RWPE2 (cell line): ENCODE results near the gene SLC36A2.

Source experiments
- ATAC-seq: fragments of 200-7000 bp; cut with Tn5 transposase; 3 replicates; pipeline ENCODE4 v1.9.1; 2021; ENCODE audit warnings: low read depth
- DNase-seq: peaks from one replicate; pipeline ENCODE4 v3.0.0-alpha.2; 2020; ENCODE audit warnings: low spot score
- H3K27ac ChIP-seq: fragments of 450-650 bp; 2 replicates; pipeline ENCODE4 v1.5.1; 2017; ENCODE audit warnings: mild to moderate bottlenecking; ENCODE audit not compliant: poor library complexity, severe bottlenecking
- H3K27me3 ChIP-seq: fragments of 250-450 bp; sonication (Bioruptor Pico); 2 replicates; pipeline ENCODE4 v1.5.1; 2021; ENCODE audit warnings: mild to moderate bottlenecking, moderate library complexity; ENCODE audit not compliant: insufficient read depth, poor library complexity, severe bottlenecking
- H3K36me3 ChIP-seq: fragments of 250-450 bp; sonication (Bioruptor Pico); 2 replicates; pipeline ENCODE4 v1.5.1; 2020; ENCODE audit warnings: low read depth, mild to moderate bottlenecking, moderate library complexity
- H3K4me1 ChIP-seq: fragments of 250-450 bp; sonication (Bioruptor Pico); 2 replicates; pipeline ENCODE4 v1.5.1; 2021; ENCODE audit warnings: mild to moderate bottlenecking, moderate library complexity; ENCODE audit not compliant: insufficient read depth, poor library complexity, severe bottlenecking
- H3K4me3 ChIP-seq: fragments of 250-450 bp; sonication (Bioruptor Pico); 2 replicates; pipeline ENCODE4 v1.5.1; 2021; ENCODE audit warnings: mild to moderate bottlenecking, moderate library complexity; ENCODE audit not compliant: severe bottlenecking
- H3K9me3 ChIP-seq: fragments of 250-450 bp; sonication (Bioruptor Pico); 2 replicates; pipeline ENCODE4 v1.5.1; 2021; ENCODE audit warnings: mild to moderate bottlenecking, moderate library complexity; ENCODE audit not compliant: severe bottlenecking
- TF ChIP-seq, protein P1 (sequence below): fragments of 450-650 bp; IDR thresholded peaks from one replicate; pipeline ENCODE4 v1.5.1; 2017; ENCODE audit warnings: mild to moderate bottlenecking, moderate library complexity; ENCODE audit not compliant: poor library complexity, severe bottlenecking

SLC36A2 gene

DNA sequence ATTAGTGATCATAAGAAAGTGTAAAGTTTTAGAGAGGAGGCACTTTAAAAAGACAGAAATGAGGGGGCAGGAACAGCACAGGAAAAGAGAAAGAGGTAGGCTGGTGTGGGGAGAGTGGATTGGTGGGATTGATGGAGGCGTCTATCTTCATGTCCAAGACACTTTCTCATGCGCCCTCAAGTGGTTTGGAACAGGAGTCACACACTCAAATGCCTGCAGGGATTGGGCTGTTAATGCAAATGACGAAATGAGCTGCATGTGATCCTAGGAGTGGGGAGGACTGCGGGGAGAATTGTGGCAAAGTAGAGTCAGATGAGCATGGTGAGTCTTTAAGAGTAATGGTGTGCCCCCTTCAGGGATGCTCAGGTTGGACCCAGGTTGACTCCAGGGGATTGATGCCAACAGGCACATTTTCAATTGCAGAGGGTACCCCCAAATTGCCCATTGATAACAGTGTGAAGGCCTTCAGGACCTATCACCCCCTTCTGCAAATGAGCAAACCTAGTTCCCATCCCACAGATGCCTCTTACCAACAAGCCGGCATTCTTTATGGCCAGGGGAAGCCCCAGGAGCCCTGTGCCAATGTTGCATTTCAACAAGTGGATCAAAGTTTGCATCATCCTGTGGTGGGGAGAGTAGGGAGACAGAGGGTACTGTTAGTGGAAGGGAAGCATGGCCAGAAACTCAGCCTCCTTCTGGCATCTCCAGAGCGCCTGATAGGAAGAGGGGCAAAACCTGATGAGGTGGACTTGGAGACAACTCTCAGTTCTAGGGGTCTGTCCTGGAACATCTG, 49.1 kb downstream of the SLC36A2 start:
- Histone ChIP-seq H3K27ac (no peak overlapping the region), H3K4me3 (no peak overlapping the region), H3K4me1 (peaks cover 10% of the 10 kb centered on the region), H3K9me3 (no peaks in the 10 kb centered on the region), H3K36me3 (no peaks in the 10 kb centered on the region), H3K27me3 (no peaks in the 10 kb centered on the region)
- ATAC-seq (peak; percentile 36; the same call in 1 of the 3 replicates), DNase-seq (no peak)
- TF ChIP-seq, protein P1, sequence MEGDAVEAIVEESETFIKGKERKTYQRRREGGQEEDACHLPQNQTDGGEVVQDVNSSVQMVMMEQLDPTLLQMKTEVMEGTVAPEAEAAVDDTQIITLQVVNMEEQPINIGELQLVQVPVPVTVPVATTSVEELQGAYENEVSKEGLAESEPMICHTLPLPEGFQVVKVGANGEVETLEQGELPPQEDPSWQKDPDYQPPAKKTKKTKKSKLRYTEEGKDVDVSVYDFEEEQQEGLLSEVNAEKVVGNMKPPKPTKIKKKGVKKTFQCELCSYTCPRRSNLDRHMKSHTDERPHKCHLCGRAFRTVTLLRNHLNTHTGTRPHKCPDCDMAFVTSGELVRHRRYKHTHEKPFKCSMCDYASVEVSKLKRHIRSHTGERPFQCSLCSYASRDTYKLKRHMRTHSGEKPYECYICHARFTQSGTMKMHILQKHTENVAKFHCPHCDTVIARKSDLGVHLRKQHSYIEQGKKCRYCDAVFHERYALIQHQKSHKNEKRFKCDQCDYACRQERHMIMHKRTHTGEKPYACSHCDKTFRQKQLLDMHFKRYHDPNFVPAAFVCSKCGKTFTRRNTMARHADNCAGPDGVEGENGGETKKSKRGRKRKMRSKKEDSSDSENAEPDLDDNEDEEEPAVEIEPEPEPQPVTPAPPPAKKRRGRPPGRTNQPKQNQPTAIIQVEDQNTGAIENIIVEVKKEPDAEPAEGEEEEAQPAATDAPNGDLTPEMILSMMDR: peak; percentile 40

DNA sequence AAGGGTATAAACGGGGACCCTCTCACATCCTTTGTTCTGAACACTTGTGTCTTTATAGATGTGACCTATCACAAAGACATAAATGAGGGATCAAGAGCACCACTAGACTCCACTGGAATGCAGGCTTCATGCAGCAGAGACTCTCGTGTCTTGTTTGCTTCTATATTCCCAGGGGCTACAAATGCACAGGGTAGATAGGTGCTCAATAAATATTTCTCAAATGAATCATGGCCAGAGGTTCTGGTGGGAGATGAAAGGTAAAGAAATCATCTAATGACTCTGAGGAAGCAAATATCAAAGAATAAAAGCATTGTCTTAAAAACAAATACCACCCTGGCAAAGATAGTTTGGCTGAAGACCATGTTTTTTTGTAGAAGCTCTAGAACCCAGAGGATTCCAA, 50.4 kb downstream of the SLC36A2 start:
- ATAC-seq: peak; percentile 56; the same call in 2 of the 3 replicates
- Histone ChIP-seq H3K36me3 (no peaks in the 10 kb centered on the region), H3K27me3 (no peaks in the 10 kb centered on the region), H3K9me3 (no peaks in the 10 kb centered on the region), H3K4me1 (peaks cover 7% of the 10 kb centered on the region), H3K4me3 (no peak overlapping the region), H3K27ac (no peak overlapping the region)
- TF ChIP-seq, protein P1: no peak
- no peak for DNase-seq

DNA sequence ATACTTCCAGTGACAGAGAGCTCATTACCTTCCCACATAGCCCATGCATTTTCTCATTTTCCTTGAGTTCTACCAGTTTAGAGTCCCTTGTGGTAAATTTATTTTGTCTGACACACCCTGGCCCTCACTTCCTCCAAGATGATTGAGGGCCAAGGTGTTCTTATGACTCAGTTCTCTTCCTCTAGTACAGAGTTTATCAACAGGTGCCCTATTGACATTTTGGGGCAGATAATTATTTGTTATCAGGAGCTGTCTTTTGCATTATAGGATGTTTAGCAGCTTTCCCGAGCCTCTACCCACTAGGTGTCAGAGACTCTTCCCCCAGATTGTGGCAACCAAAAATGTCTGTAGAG, 50.9 kb downstream of the SLC36A2 start:
- ATAC-seq (no peak), DNase-seq (no peak)
- peaks cover 6% of the 10 kb centered on the region for H3K4me1 ChIP-seq
- TF ChIP-seq, protein P1: no peak
- no peaks in the 10 kb centered on the region for H3K36me3 ChIP-seq
- H3K27me3 ChIP-seq: no peaks in the 10 kb centered on the region
- no peaks in the 10 kb centered on the region for H3K9me3 ChIP-seq
- H3K27ac ChIP-seq: no peak overlapping the region
- no peak overlapping the region for H3K4me3 ChIP-seq

DNA sequence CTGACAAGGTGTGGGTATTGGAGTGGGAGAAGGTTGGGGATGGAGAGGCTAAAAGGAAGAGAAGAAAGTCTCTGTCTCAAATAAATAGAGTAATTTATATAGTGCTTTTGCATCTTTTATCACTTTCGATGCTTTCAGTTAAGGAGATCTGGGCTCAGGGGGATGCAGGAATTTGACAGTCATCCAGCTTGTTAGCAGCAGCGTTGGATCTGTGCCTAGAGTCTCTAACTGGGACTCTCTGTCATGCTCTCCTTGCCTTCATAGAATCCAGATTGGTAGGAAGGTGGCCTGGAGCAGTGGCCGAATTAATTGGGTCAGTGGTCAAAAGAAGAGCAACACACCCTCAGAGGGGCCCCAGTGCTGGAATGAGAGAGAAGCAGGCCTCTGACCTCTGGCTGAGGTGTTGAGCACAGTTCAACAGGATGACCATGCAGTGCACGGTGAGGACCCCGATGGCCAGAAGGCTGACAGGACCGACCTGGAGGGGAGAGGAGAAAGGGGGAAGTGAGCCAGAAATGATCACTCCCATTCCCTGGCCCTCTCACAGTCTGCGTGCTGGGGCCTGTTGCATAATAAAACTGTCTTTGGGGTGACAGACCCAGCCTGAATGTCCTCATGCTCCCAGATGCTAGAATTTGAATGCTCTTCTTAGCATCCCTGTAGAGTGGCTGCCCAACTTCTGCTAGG, 51.4 kb downstream of the SLC36A2 start:
- H3K4me3 ChIP-seq: no peak overlapping the region
- H3K9me3 ChIP-seq: no peaks in the 10 kb centered on the region
- TF ChIP-seq, protein P1: no peak

DNA sequence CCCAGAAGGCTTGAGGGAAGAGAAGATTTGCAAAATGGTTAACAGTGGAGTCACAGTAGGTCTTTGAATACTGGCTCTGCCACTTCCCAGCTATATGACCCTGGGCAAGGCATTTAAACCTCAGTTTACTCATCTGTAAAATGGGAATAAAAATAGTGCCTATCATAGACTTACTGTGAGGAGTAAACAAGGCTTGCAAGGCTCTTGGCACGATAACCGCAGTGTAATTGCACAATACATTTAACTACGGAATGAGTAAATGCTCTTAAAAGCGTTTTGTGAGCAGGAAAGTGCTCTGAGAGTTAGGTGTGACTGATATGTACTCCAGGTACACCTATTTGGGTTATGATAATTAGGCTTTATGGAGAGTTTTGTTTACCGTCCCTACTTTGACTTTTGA, 52.2 kb downstream of the SLC36A2 start:
- H3K4me1 ChIP-seq: peaks cover 6% of the 10 kb centered on the region
- no peaks in the 10 kb centered on the region for H3K27me3 ChIP-seq
- H3K9me3 ChIP-seq: no peaks in the 10 kb centered on the region
- ATAC-seq (no peak), DNase-seq (no peak)
- H3K4me3 ChIP-seq: no peak overlapping the region
- no peak overlapping the region for H3K27ac ChIP-seq
- no peaks in the 10 kb centered on the region for H3K36me3 ChIP-seq
- TF ChIP-seq, protein P1: no peak

More for the DNA sequence above, 51.4 kb downstream of the SLC36A2 start:
- Histone ChIP-seq H3K4me1 (peaks cover 6% of the 10 kb centered on the region), H3K27me3 (no peaks in the 10 kb centered on the region), H3K36me3 (no peaks in the 10 kb centered on the region), H3K27ac (no peak overlapping the region)
- no peak; the same call in 2 of the 3 replicates for ATAC-seq
- DNase-seq: no peak
